HEK293 (cell line): ENCODE data around the gene EPB41L2.

Source experiments
- CTCF ChIP-seq: fragments of 450-650 bp; formaldehyde crosslinking; IDR thresholded peaks from 2 replicates; pipeline ENCODE4 v1.5.1; 2016; ENCODE audit warnings: missing biosample characterization, missing genetic modification characterization
- GLI2 ChIP-seq: fragments of 450-650 bp; formaldehyde crosslinking; IDR thresholded peaks from 2 replicates; pipeline ENCODE4; 2017; ENCODE audit warnings: missing biosample characterization, missing genetic modification characterization, low read depth, borderline replicate concordance
- GLI4 ChIP-seq: fragments of 450-650 bp; formaldehyde crosslinking; IDR thresholded peaks from 2 replicates; pipeline ENCODE4 v1.5.1; 2016; ENCODE audit warnings: missing biosample characterization, missing genetic modification characterization
- PBX3 ChIP-seq: sonication (generic); formaldehyde crosslinking; IDR thresholded peaks from 2 replicates; pipeline ENCODE4 v1.8.1; 2022; ENCODE audit warnings: mild to moderate bottlenecking, moderate library complexity, missing genetic modification reagents
- REST ChIP-seq: fragments of 450-650 bp; formaldehyde crosslinking; IDR thresholded peaks from 2 replicates; pipeline ENCODE4 v1.5.1; 2016; ENCODE audit warnings: missing biosample characterization, missing genetic modification characterization
- ZNF423 ChIP-seq: fragments of 450-650 bp; formaldehyde crosslinking; IDR thresholded peaks from 2 replicates; pipeline ENCODE4 v1.5.1; 2016; ENCODE audit warnings: missing biosample characterization, missing genetic modification characterization
- ZNF473 ChIP-seq: fragments of 450-650 bp; formaldehyde crosslinking; IDR thresholded peaks from 2 replicates; pipeline ENCODE4 v1.5.1; 2017; ENCODE audit warnings: missing biosample characterization, missing genetic modification characterization
- ZNF624 ChIP-seq: fragments of 450-650 bp; formaldehyde crosslinking; IDR thresholded peaks from 2 replicates; pipeline ENCODE4 v1.5.1; 2017; ENCODE audit warnings: missing biosample characterization, missing genetic modification characterization
- ZNF704 ChIP-seq: fragments of 450-650 bp; formaldehyde crosslinking; IDR thresholded peaks from 2 replicates; pipeline ENCODE4 v1.5.1; 2016; ENCODE audit warnings: missing biosample characterization, missing genetic modification characterization
- ZNF707 ChIP-seq: fragments of 450-650 bp; formaldehyde crosslinking; IDR thresholded peaks from 2 replicates; pipeline ENCODE4 v1.5.1; 2016; ENCODE audit warnings: missing biosample characterization, missing genetic modification characterization
- ZNF830 ChIP-seq: fragments of 450-650 bp; IDR thresholded peaks from 2 replicates; pipeline ENCODE4 v1.5.0; 2018; ENCODE audit warnings: missing biosample characterization, missing genetic modification characterization, low read depth, mild to moderate bottlenecking, moderate library complexity

- no peak for TF ChIP-seq REST (tag by site-specific recombination)
- TF ChIP-seq ZNF830 (tag by site-specific recombination), result no peak
- no peak for TF ChIP-seq ZNF423 (tag by site-specific recombination)
- no peak for TF ChIP-seq CTCF (tag by site-specific recombination)
- TF ChIP-seq ZNF707 (tag by site-specific recombination), result no peak
- no peak for TF ChIP-seq GLI2
- TF ChIP-seq ZNF704 (tag by site-specific recombination), result no peak
- no peak for TF ChIP-seq ZNF624
- no peak for TF ChIP-seq PBX3 (CRISPR knock-in tag)
- TF ChIP-seq GLI4 (tag by site-specific recombination), result no peak
- no peak for TF ChIP-seq ZNF473 (tag by site-specific recombination)
These were observed 62.5 kb downstream of the EPB41L2 start for GRCh38 chr6:131000544-131000943.
